Hematopoietic multipotent progenitor cell treated with erythropoietin and hydrocortisone succinate and interleukin-3 and kit ligand, for 4 days (in vitro differentiated cells): ENCODE results near the gene GGA2.
"Not testable (repeated sequence)": the region's sequence is repeated elsewhere in the genome, so short reads cannot be mapped to it uniquely, and the experiment has no call there.

ENCODE experiments used
- DNase-seq: peaks from one replicate; pipeline ENCODE4 v3.0.0-alpha.2; 2015

The GGA2 gene

DNA sequence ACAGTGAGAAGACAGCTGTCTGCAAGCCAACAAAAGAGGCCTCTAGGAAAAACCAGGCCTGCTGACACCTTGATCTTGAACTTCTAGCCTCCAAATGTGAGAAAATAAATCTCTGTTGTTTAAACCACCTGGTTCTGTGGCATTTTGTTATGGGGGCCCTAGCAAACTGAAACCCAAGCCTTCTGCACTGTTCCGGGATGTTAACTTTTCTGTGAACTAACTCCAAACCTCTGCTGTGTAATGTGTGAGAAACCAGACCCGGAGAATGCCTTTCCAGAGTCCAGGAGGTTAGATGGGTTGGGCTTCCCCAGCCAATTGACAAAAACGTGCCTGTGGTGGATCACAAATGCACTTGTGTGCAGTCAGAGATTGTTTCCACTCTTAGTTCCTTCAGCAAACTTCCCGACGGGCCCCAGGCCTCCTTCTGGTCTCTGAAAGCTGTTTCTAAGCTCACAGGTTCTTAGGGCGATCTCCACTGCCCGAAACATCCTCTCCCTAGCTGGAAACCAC is 13.6 kb upstream of the GGA2 start:
- no peak for DNase-seq

GRCh38 chr16:23523321-23523720 is 13.0 kb upstream of the GGA2 start:
- no peak for DNase-seq

DNA sequence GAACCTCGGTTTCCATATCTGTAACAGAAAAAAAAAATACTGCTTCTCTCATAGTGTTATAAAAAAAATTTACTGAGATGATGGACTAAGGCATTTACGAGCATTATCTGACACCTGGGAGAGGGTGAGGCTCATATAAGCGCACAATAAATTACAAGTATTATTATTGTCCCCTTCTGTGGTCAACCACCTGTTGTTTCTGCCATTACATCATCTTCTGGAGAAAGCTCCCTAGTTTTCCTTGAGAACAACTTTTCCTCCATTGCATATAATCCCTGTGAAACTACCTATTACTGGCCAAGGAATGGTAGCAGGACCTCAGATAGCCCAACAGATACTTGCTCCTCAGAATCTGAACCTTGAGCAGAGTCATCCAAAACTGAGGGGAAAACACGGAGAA is 11.7 kb upstream of the GGA2 start:
- no peak for DNase-seq

DNA sequence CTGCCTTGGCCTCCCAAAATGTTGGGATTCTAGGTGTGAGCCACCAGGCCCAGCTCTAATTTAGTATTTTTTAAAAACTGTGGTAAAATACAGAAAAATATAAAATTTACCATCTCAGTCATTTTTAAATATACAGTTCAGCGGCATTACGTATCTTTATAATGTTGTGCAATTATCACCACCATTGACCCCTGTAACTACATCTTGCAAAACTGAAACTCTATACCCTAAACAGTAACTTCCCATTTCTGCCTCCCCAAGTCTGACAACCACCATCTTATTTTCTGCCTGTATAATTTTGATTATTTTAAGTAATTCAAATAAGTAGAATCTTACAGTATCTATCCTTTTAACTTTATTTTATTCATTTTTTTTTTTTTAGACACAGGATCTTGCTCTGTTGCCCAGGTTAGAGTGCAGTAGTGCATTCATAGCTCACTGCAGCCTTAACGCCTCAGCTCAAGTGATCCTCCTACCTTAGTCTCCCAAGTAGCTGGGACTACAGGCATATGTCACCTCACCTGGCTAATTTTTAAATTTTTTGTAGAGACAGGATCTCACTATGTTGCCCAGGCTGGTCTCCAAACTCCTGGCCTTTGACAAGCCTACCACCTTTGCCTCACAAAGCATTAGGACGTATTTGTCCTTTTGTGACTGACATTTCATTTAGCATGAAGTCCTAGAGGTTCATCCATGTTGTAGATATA is 10.9 kb upstream of the GGA2 start:
- peak; percentile 54 for DNase-seq

GRCh38 chr16:23520500-23520899 is 10.2 kb upstream of the GGA2 start:
- DNase-seq, result peak; percentile 24

- DNase-seq, result no peak
Observed at GRCh38 chr16:23519282-23519681, 9.0 kb upstream of the GGA2 start.

DNA sequence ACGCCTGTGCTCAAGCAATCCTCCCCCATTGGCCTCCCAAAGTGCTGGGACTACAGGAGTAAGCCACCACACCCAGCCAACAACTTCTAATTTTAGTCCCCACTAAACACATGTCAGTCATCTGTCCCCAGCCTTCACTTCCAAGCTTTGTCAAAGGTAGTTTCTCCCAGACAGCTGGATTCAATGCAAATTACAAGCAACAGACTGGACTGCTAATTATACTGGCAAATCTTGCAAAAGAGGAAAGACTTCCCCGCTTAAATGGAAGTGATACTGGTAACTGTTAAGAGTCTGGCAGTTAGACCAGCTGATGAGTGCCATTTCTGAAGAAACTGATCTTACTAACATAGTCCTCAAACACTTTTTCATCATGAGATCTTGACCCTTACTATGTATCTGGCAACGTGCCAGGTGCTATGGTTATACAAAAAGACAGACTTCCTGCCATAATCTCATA is 8.2 kb upstream of the GGA2 start:
- peak; percentile 44 for DNase-seq

DNA sequence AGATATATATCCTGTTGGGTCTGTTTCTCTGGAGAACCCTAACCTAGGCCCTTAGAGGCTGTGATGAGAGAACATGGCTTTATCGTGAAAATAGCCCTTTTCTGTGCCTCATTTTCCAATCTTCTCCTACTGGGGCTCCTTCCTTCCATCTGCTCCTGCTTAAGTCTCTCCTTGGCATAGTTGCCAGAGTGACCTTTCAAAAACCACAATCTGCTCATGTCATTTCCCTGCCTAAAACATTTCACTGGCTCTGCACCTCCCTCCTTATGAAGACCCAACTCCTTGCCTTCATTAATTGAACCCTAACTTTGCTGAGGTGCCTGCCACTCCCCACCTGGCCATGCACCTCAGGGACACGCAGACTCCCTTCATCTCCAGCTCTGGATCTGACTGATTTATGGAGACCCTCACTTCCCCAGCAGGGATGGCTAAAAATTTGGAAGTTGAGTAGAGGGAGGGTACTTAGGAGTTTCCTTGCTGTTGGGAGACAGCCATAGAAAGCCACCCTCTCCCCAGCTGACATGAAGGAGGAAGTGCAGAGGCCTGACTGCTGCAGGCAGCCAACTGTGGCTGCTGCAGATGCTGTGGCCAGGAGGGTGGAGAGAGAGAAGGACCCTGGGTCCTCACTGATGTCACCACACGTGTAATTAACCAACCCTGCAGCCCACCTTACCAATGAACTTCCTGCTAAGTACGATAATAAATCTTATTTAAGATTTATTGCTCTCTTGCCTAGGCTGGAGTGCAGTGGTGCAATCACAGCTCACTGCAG is 6.3 kb upstream of the GGA2 start:
- peak; percentile 75 for DNase-seq

- DNase-seq, result no peak
Observed at GRCh38 chr16:23515881-23516280, 5.6 kb upstream of the GGA2 start.

DNA sequence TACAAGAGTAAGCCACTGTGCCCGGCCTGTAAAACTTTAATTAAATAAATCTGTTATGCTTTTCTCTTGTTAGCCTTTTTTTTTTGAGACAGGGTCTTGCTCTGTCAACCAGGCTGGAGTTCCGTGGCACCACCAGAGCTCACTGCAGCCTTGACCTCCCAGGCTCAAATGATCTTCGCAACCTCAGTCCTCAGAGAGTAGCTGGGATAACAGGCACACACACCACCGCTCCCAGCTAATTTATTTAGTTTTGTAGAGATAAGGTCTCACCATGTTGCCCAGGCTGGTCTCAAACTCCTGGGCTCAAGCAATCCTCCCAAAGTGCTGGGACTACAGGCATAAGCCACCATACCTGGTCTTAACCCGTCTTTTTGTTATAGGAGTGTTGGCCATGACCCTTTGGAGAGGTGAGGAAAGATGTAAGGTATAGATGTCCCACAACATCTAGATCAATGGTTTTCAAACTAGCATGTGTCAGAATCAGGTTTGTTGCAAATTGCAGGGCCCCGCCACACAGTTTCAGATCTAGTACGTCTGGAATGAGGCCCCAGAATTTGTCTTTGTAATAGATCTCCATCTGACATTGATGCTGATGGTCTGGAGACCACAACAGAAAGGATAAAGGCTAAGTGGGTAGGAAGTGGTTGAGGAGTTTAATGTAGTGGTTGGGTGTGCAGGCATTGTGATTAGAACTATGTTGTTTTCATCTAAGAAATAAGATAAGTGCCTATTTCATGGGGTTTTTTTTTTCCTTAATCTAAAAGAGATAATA is 4.3 kb upstream of the GGA2 start:
- DNase-seq, result peak; percentile 81

- peak; percentile 44 for DNase-seq
Observed at GRCh38 chr16:23512168-23512695, 1.9 kb upstream of the GGA2 start.

GRCh38 chr16:23511731-23512130 is 1.4 kb upstream of the GGA2 start:
- DNase-seq, result no peak

GRCh38 chr16:23510915-23511270 is 599 bp upstream of the GGA2 start:
- DNase-seq, result not testable (repeated sequence)

DNA sequence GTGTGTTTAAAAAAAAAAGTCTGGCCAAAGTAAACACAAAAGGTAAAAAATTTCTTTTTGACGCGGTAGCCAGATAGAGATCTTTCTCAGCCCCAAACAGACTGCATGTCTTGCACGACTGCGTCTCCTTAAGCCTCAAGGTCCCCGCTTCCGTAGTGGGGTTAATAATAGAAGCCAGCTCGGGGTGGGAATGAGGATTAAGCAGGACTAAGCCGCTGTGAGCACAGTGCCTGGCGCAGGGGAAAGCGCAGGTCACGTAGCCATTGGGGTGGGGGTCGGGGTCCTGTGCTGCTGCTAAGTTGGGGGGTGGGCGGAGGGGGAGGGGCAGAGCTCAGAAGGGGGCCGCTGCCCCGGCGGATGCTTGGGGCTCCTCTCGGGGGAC is 521 bp downstream of the GGA2 start:
- DNase-seq, result peak; percentile 78

GRCh38 chr16:23509441-23509754 is 896 bp downstream of the GGA2 start:
- DNase-seq, result no peak

- peak; percentile 59 for DNase-seq
Observed at GRCh38 chr16:23508589-23509440, 1.5 kb downstream of the GGA2 start.

- no peak for DNase-seq
Observed at GRCh38 chr16:23506606-23506994, 3.7 kb downstream of the GGA2 start.

DNA sequence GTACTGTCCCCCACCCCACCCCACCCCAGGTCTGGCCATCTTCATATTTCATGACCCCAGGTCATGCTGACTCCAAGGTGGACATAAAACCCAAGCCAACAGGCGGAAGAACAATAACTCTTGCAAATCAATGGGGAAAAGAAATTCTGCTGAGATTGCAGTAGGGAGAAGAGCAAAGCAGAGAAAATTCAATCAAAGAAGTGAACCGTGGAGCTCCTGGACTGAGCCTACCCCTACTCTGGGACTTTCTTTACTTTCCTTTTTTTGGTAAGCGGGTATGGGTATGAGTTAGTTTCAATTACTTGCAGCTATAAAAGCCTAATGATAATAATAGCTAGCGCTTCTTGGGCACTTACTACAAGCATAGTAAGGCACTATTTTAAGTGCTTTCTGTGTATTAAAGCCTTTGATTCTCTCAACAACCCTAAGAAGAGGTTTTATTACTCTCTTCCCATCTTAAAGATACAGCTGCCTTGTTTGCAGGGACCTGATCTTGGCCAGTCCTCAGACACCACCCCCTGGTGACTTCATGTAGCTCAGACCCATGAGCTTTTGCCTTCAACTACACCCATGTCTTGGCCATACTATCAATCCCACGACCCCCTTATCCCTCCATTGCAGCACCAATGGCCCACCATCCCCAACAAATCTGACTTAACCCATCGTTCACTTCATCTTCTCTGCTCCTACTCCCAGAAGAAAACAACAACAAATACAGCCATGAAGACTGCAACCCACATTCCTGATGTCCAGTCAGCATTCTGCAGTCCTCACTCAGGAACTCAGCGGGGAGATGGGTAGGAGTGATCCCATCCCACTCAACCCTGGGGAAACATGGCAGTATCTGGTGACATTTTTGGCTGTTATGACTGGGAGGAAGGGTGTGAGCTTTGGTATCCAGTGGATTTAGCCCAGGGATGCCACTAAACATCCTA is 4.4 kb downstream of the GGA2 start:
- peak; percentile 37 for DNase-seq

DNA sequence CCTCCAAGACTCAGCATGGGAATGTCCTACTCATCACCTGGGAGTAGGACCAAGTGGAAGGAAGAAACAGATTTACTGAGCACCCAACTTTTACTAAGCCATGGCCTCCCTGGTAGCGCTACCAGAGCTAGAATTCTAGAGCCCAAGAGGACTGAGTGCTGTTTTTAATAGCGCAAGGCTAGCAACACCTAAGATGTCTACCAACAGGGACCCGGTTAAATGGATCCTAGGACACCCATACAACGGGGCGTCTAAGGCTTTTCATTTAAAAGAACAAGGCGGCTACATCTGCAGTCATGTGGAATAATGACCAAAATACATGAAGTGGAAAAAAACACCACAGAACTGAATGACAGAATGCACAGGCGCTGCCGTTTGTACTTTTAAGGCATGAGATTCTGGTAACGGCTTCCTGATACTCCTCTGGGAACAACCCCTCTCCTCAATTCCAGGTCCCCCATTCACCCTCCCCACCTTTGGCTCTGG is 5.1 kb downstream of the GGA2 start:
- DNase-seq, result no peak

DNA sequence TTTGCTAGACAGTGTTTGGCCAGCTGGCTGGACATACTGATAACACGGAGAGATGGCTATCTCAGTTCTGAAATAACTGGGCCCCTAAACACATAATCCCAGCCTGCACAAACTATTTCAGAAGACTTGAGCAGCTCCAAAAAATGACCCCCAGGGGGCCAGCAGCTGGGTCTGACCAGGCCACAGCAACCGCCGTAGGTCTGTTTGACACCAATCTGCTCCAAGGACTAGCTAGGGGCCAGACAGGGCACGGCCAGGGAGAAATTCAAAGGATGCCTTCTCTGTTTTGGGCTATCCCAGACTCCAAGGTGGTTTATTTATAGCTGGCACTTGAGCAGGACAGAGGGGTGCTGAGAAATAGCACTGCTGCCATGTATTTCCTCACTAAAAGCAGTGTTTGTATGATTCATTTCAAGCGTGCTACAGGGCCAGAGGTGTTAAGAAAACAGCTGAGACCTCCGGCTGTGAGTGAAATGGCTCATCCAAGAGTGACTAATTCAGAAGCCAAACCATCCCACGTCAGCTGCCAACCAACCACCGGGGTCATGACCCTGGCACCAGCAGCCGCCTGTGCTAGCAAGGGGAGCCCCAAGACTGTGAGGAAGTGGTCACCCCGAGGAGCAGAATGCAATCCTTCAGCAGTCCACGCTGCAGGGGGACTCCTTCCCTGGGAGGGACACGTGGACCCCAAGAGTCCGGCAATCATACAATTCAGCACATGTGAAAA is 5.7 kb downstream of the GGA2 start:
- peak; percentile 17 for DNase-seq
